Endometrial microvascular endothelial cells (primary cell): ENCODE results near the gene SEC16A. TPM values are rescaled to one million over a fixed set of nuclear protein-coding genes. Genes with fewer than 3 reads are reported as not detected.

Experiments used
- in situ Hi-C: cut with HindIII; loops from 2 replicates; pipeline ENCODE4 v1.10.0; 2017; ENCODE audit warnings: low sequenced_read_pairs, low pct_unique_long_range_greater_than_20kb; ENCODE audit errors: inconsistent ontology term
- total RNA-seq: library from RNA; depleted of rRNA; stranded (reverse); fragments of >200 nt; gene quantifications from one replicate; pipeline ENCODE4 v1.2.3, GENCODE V29; 2015; ENCODE audit errors: inconsistent ontology term

SEC16A gene
- total RNA-seq, 1 donor from 2014 or later: 43.3 TPM

DNA sequence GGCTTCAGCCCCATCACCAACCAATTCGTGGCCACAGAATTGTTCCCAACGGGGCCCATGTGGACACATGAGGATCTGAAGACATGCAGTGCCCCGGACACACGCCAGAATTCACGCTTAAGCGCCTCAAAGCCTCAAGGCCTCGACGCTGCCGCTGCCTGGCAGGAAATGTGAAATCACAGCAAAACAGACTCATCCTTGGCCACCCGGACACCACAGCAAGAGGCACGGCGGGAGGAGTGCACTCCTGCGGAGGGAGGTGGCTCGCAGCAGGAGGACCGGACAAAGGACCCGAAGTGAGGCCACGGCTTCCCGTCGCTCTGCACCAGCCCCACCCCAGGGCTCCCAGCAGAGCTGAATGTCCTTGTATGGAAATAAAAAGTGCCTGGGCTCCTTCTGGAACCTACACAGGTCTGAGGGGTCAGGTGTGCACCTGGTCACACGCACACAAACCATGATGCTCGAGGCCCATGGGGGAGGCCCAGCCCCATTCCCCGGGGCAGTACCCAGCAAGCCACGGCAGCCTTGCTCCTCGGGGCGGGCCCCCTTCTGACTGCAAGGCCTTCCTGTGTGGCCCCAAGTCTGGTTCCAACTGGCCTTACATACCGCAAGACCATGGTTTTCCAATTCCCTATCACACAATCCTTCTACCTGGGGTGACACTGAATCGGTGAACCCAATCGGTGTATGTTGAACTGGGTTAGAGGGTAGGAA is 10.0 kb downstream of the SEC16A start:
- in situ Hi-C loops: no loop called here

DNA sequence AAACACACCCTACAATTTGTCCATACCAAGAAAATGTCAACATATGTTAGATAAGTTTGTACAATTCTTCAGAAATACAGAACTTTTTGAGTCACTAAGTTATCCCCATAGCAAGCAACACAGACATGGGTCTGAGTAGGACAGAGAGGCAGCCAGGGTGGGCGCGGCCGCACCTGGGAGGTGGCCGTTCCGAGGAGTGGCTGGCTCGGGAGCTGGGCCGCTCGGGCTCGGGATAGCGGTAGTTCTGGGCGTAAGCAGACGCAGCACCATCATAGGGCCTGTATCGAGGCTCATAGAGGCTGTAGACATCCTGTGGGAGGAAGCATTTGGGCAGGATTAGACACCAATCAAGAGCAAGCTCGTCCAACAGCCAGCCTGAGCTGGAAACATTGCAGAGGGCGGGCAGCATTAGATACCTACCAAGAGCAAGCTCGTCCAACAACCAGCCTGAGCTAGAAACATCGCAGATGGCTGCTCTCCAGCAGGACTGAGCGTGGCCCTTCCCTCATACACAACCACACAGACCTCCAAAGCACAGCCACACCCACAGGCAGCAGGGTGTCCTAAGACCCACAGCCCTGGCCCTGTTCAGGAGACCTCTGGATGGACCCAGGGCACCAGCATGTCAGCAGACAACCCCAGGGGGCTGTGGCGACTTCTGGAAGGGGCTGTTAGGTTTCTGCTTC is 10.9 kb downstream of the SEC16A start:
- in situ Hi-C loops: no loop called here

DNA sequence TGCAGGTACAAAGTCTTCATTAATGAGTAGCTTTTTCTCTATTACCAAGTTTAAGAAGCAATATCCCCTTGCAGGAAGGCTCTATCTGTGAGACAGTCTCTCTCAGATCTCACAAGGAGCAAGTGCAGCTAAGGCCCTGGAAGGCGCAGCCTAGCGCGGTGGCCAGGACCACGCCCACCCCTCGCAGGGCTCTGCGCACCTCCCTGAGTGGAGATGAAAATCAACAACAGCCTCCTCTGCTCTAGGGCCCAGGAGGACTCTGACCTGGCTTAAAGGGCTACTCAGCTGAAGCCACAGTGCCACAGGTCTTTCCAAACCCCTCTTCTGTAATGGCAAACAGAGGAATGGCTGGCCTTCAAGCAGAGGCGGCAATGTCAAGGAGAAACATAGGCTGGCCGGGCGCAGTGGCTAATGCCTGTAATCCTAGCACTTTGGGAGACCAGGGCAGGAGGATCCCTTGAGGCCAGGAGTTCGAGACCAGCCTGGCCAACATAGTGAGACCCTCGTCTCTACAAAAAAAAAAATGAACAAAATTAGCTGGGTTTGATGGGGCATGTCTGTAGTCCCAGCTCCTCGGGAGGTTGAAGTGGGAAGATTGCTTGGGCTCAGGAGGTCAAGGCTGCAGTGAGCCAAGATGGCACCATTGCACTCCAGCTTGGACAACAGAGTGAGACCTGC is 11.9 kb downstream of the SEC16A start:
- in situ Hi-C loops: no loop called here

DNA sequence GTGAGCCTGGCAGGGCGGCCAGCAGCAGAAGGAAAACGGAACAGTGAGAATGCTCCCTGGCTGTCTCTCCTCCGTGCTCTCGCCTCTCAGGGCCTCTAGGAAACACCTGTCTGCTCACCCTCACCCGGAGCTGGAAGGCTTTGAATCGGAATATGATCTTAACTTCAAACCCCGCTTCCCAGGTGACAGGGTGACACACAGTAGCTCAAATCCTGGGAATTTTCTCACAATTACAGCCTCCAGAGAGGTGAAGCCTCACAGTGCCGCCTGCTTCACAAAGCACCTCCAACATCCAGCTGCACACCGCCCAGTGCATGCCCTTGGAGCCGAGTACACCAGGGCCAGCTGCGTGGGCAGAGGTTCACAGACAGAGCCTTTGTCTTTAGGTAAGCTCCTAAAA is 12.5 kb downstream of the SEC16A start:
- in situ Hi-C loops: no loop called here

DNA sequence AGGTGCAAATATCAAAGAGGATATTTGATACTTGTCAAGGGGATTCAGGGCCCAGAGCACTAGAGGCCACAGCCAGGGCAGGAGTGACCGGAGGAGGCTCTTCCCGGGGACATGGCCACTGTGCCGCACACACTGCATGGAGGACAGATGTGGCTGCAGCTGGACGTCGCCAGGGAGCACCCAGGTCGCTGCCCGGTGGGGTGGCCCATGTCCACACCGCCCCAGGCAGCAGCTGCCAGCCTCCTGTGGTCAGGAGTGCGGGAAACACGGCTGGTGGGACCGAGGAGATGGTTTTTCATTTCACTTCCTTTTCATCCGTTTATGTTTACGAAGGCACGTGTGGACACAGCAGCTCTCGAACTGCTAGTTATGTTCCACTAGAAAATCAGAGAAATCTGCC is 15.1 kb downstream of the SEC16A start:
- in situ Hi-C loops: no loop called here

DNA sequence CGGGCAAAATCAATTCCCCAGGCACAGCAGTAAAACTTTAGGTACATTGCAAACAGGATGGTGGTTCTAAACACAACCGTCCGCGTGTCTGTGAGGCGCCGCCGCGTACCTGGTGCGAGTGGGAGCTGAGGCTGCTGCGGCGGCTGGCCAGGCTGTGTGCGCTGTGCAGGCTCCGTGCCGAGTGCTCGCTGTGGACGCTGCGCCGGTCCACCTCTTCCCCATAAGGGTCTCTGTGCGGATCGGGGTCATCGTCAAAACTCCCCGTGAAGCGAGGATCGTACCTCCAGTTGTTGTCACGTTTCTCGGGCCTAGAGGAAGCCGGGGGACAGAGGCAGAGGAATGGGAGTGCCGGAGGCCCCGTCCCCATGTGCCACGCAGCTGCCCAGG is 16.7 kb downstream of the SEC16A start:
- in situ Hi-C loops: no loop called here

DNA sequence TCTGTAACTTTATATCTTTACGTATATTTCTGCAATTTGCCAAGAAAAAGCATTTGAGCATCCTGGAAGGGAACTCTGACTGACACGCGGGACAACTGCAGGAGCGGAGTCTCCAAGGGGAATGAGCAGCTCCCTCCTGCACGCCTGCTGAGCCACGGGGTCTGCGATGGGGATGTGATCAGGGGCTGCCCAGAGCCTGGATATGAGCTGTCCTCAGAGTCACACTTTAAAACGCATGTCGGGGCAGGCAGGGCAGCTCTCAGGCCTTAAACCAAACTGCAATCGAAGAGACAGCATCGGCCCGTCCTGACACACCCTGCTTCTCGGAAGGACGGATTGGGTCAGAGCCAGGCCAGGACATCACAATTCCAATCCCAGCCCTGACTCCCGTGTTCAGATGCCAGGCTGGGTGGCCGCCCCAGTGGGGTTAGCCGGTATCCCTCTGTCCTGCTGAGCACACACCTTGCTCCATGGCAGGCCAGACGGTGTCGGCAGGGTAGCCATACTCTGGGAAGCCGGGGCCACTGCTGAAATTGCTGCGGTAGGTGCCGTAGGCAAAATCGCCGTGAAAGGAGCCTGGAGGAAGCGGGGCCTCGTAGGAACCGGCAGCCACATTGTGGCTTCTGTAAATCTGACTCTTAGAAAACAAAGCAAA is 17.2 kb downstream of the SEC16A start:
- in situ Hi-C loops: no loop called here

DNA sequence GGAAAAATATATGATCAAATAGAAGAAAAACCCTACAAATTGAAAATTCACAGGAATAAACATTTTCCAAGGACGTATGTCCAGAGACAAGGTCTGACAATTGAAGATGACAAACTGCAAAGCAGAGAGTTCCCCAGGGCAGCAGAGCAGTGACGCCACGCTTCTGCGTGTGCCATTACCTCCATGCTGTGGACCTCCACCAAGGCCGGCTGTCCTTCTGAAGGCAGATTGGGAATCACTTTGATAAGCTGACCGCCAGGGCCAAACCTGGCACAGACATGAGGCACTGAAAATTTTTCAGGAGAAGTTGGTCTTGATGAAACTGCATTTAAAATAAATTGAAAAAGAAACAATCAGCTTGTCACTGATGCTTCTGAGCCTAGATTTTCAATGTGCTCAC is 18.6 kb downstream of the SEC16A start:
- in situ Hi-C loops: no loop called here

DNA sequence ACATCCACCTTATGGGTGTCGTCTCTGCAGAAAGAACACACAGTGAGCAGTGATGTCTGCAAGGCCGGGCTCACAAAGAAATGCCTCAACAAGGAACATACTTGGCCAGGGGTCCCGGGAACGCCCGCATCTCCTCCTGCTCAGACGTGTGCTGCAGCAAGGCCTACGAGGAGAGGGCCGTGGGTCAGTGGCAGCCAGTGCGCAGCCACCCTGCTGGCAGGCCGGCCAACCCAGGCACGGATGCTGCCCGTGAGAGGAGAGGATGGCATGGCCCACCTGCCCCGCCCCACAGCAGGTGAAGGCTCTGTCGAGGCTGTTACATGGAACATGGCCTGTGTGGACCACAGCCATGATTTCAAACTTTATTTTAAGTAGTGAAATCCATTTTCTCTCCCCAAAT is 19.3 kb downstream of the SEC16A start:
- in situ Hi-C loops: no loop called here

DNA sequence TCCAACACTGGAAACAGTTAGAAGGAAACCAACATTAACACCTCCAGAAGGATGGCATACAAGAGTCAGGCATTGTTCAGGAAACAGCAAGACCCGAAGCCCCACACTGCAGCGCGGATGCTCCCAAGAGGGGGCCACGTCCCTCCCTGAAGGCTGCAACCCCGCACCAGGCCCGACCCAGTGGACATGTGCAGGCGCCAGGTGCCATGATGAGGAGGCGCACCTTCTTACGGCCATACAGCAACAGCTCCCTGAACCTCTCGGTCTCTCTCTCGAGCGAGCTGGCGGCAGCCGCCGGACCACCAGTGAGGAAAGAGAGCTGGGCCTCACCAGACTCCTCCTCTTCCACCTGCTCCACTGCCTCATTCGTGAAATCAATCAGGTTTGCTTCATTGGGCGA is 20.2 kb downstream of the SEC16A start:
- in situ Hi-C loops: no loop called here

DNA sequence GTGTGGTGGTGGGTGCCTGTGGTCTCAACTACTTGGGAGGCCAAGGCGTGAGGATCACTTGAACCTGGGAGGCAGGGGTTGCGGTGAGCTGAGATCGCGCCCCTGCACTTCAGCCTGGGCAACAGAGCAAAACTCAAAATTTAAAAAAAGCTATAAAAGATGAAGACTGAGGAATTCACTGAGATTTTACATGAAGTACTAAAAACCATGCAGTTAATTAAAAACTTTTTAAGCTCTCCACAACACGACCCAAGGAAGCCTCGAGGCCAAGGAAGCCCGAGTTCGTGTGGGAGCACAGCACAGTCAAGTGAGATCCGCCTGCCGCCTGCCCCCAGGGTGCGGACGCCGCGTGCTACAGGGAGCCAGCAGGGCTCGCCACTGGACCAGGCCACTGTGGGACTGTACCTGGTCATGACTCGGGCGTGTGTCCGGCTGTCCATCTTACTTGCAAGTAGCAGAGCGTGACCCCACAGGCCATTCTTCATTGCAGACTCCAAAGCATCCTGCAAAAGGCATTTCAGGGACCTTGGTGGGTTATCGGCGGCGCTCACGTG is 22.0 kb downstream of the SEC16A start:
- in situ Hi-C loops: no loop called here

DNA sequence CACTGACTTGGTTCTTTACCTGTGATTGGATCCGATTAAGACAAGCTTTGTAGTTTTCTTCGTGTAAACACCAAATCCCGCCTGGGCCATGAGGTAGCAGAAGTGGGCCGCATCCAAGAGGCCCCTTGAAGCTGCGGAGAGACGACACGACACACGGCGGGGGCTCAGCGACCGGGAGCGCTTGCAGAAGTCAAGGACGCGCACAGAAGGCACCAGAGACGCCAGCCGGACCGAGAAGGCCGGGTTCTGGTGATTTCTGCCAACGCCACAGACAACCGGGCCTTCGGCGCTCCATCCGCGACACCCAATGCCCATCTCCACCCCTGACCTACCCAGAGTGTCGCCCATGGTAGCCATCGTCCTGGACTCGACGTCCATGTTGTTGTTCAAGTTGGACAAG is 23.4 kb downstream of the SEC16A start:
- in situ Hi-C loops: no loop called here

DNA sequence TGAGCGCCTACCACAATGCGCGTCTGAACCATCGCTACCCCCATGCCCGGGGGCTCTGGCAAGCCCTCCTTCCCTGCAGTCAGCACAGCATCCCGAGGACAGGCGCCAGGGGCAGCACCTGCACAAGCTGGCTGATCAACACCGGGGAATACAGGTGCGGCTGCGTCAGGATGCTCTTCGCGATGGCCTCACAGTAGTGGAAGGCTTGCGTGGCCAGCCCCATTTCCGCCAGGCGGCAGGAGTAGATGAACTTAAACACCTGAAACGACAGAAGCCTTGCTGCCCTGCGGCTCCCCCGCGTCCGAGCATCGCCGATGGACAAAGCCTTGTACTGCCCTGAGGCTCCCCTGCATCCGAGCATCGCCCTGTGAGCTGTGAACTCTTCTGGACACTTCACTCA is 25.5 kb downstream of the SEC16A start:
- in situ Hi-C loops: no loop called here

DNA sequence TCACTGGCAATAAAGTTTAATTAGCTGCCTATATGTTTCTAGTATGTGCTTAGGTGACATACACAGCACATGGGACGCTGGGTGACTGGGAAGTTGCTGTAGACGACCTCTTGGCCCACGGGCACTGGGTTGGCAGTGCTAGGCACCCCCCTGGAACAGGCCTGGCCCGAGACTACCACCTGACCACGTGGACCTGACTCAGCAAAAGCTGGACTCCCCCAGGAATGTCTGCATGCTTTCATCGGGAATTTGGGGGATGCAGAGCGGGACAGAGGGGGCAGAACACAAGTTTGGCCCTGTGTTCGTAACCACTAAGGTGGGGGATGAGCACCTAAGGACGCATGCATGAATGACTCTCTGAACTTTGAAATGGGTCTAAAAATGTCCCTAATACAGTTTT is 26.6 kb downstream of the SEC16A start:
- in situ Hi-C loops: no loop called here

DNA sequence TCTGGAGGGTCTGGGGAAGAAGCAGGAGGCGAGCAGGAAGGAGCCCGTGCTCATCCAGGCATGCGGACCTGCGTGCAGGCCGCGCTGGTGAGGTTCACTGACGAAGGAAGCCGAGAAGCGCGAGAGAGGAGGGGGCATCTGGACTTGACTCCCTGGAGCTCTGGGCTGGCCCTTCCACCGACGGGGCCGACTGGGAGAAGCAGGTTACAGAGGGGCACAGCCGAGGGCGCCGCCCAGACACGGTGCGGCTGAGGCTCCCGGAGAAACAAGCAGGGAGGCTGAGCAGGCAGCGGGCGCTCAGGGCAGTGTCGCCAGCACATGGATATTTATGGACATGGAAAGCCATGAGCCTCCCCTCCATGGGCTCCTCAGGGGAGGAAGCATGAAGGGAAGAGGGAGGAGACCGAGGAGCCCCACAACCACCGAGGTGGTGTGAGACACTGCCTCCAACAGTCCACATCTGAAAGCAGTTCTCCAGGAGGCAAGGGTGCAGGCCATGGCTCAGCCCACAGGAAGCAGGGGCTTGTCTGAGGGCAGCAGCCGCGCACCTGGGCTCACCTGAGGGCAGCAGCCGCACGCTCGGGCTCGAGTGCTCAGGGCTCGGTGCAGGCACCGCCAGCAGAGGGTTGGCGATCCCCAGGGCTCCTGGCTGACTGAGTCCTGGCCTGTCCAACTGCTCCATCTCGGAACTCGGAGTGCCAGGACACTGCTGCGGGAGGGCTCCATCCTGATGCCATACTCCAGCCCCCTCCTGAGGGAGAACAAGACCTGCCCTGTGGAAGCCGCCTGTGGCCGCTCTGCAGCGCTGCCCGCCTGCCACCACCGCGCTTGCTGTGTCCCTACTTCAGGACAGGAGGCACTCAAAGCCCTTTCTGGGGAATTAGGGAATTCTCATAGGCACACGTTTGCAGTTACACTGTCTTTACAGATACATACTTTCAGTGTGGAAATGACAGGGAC is 27.5 kb downstream of the SEC16A start:
- in situ Hi-C loops: no loop called here

DNA sequence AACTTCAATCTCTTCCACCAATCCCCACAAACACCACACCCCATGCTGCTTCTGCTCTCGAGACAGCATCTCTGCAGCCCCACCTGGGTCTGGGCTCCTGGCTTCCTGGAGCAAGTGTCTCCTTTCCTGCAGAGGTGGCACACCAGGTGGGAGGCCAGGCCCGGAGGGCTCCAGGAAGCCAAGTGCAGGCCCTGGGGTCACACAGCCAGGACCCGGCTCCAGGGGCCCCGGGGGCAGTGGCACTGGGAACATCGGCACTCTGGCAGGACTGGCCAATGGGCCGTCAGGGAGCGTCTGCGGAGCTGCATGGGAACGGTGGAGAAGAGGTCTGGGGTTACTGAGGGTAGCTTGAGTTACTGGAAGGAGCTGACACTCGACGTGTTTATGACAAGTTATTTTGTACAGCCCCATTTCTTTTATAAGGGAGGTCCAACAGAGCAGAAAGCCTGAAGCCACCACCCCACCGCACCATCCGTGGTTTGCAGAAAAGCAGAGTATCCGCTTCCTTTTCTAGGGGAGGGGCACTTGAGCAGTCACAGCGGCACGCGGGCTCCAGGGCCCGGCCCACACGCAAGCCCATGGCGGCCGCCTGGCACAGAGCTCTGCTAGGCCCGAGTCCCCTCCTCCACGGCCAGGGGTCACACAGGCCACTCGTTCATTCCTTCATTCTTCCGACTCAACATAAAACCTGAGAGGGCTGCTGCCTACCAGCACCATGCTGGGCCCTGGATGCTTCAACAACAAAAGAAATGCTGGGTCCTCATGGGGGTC is 28.6 kb downstream of the SEC16A start:
- in situ Hi-C loops: no loop called here

DNA sequence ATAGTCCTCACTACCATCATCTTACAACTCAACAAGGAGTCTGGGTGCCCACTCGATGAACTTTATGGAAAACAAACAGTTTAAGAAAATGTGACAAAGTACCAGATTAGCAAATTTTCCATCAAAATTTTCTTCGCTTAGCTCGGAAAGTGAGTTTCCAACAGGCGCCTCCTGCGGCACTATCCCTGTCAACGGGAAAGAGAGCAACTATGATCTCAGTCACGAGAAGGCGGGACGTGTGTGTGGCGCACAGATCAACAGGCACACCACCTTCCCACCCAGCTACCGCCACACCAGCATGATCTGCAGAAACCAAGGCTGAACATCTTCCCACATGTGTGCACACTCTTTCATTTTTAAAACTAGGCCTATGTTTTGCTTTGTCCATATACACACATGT is 29.5 kb downstream of the SEC16A start:
- in situ Hi-C loops: no loop called here
